Peyer's patch (tissue), 4 donors: Measurements from ENCODE around the gene HIGD2A.

ENCODE experiments used
- CTCF ChIP-seq, 6 experiments: fragments of 450-650 bp in 4 of 6; fragments of 200-600 bp in 2 of 6; sonication (generic) in 1 of 6; IDR thresholded peaks; one replicate each; pipeline ENCODE4 v1.5.1; 2017 to 2019; ENCODE audit warnings: antibody characterized with exemption in 6 of 6, mild to moderate bottlenecking in 3 of 6, moderate library complexity in 1 of 6
- POLR2A ChIP-seq, 2 donors: fragments of 450-650 bp; IDR thresholded peaks; one replicate each; pipeline ENCODE4 v1.5.1; 2017; ENCODE audit warnings: antibody characterized with exemption in 2 of 2, mild to moderate bottlenecking in 2 of 2, moderate library complexity in 2 of 2

GRCh38 chr5:176432707-176433106 is 44.2 kb downstream of the HIGD2A start:
- TF ChIP-seq CTCF (IDR thresholded peaks at IDR 0.05) (no peak), POLR2A (IDR thresholded peaks at IDR 0.05) (no peak)
